SK-N-MC (cell line): ENCODE measurements around the gene TNNC2.

Experiments used
- EZH2 ChIP-seq: fragments of 200-600 bp; sonication (generic); IDR thresholded peaks from one replicate; pipeline ENCODE4 v1.6.1; 2017; ENCODE audit warnings: antibody characterized with exemption
- FOXP2 ChIP-seq: optimal IDR thresholded peaks from 2 replicates; pipeline ENCODE3; 2011; ENCODE audit warnings: mild to moderate bottlenecking, moderate library complexity; ENCODE audit not compliant: insufficient read depth; ENCODE audit errors: extremely low read length, control extremely low read depth
- POLR2AphosphoS5 ChIP-seq: IDR thresholded peaks from 2 replicates; pipeline ENCODE4 v1.6.1; 2012; ENCODE audit warnings: mild to moderate bottlenecking, low read depth, low read length, borderline replicate concordance

- TF ChIP-seq POLR2AphosphoS5 = no peak
- no peak for TF ChIP-seq EZH2
- no peak for TF ChIP-seq FOXP2
Observed at GRCh38 chr20:45788351-45788750, 38.8 kb downstream of the TNNC2 start.
